ENCODE data around the gene ZFP64.

The ZFP64 gene

GRCh38 chr20:52150440-52151258 lies 40.9 kb downstream of the ZFP64 start:
- Histone ChIP-seq H3K9ac (ENCODE audit: low read length) (no peak overlapping the region), H3K23ac (ENCODE audit: low read length) (no peak overlapping the region), H3K4me3 (ENCODE audit: low read depth, low read length) (no peak overlapping the region), H2AFZ (ENCODE audit: insufficient read depth, low read length, poor library complexity) (no peak overlapping the region), H3K4me1 (ENCODE audit: control insufficient read depth in 1 of 2, insufficient read depth in 2 of 2, low read length in 2 of 2) (no peaks in the 10 kb centered on the region), H2BK12ac (ENCODE audit: low read length) (no peak overlapping the region), H3K79me1 (ENCODE audit: low read length) (no peaks in the 10 kb centered on the region), H4K12ac (ENCODE audit: low read depth, low read length) (no peak overlapping the region), H3K14ac (ENCODE audit: low read length) (no peak overlapping the region), H3K79me2 (ENCODE audit: control insufficient read depth, insufficient read depth, low read length, poor library complexity) (no peaks in the 10 kb centered on the region), H3K27me3 (ENCODE audit: insufficient read depth, low read length) (no peaks in the 10 kb centered on the region), H3K4ac (ENCODE audit: low read depth, low read length) (no peak overlapping the region), H2AK5ac (ENCODE audit: low read length) (no peak overlapping the region), H3K4me2 (ENCODE audit: low read length) (no peak overlapping the region), H3K27ac (ENCODE audit: low read depth, low read length) (no peak overlapping the region), H3K9me3 (ENCODE audit: insufficient read depth, low read depth, low read length) (peaks cover 3% of the 10 kb centered on the region), H3K36me3 (ENCODE audit: control insufficient read depth in 1 of 2, insufficient read depth in 2 of 2, low read length in 2 of 2) (peaks cover 15 to 16% of the 10 kb centered on the region in 2 experiments), H2BK120ac (ENCODE audit: insufficient read depth, low read length, poor library complexity) (no peak overlapping the region), H4K8ac (ENCODE audit: low read depth, low read length) (no peak overlapping the region), H3K18ac (ENCODE audit: low read length) (no peak overlapping the region), H2BK5ac (ENCODE audit: low read depth, low read length, poor library complexity) (no peak overlapping the region), H4K91ac (ENCODE audit: low read depth, low read length) (no peak overlapping the region)
- no CpG with 5 or more reads among the region's 2 CpGs for WGBS (ENCODE audit: extremely low coverage, insufficient coverage, insufficient read length)
- DNase-seq = peak; percentile 35 to 71

GRCh38 chr20:52145587-52145986 lies 46.0 kb downstream of the ZFP64 start:
- Histone ChIP-seq H3K4me1 (ENCODE audit: control insufficient read depth in 1 of 2, insufficient read depth in 2 of 2, low read length in 2 of 2) (no peaks in the 10 kb centered on the region), H4K8ac (ENCODE audit: low read depth, low read length) (no peak overlapping the region), H2BK120ac (ENCODE audit: insufficient read depth, low read length, poor library complexity) (no peak overlapping the region), H2BK5ac (ENCODE audit: low read depth, low read length, poor library complexity) (no peak overlapping the region), H3K4me3 (ENCODE audit: low read depth, low read length) (no peak overlapping the region), H3K18ac (ENCODE audit: low read length) (no peak overlapping the region), H3K23ac (ENCODE audit: low read length) (no peak overlapping the region), H3K79me2 (ENCODE audit: control insufficient read depth, insufficient read depth, low read length, poor library complexity) (no peaks in the 10 kb centered on the region), H4K91ac (ENCODE audit: low read depth, low read length) (no peak overlapping the region), H3K4me2 (ENCODE audit: low read length) (no peak overlapping the region), H4K12ac (ENCODE audit: low read depth, low read length) (no peak overlapping the region), H2AK5ac (ENCODE audit: low read length) (no peak overlapping the region), H2AFZ (ENCODE audit: insufficient read depth, low read length, poor library complexity) (no peak overlapping the region), H3K9me3 (ENCODE audit: insufficient read depth, low read depth, low read length) (no peaks in the 10 kb centered on the region), H3K27me3 (ENCODE audit: insufficient read depth, low read length) (no peaks in the 10 kb centered on the region), H3K27ac (ENCODE audit: low read depth, low read length) (no peak overlapping the region), H2BK12ac (ENCODE audit: low read length) (no peak overlapping the region), H3K79me1 (ENCODE audit: low read length) (no peaks in the 10 kb centered on the region), H3K36me3 (ENCODE audit: control insufficient read depth in 1 of 2, insufficient read depth in 2 of 2, low read length in 2 of 2) (no peaks in the 10 kb centered on the region), H3K9ac (ENCODE audit: low read length) (no peak overlapping the region), H3K14ac (ENCODE audit: low read length) (no peak overlapping the region), H3K4ac (ENCODE audit: low read depth, low read length) (no peak overlapping the region)
- no peak for DNase-seq

- no peak overlapping the region for H3K4me3 ChIP-seq (ENCODE audit: low read depth, low read length)
- no peak overlapping the region for H3K23ac ChIP-seq (ENCODE audit: low read length)
- WGBS (ENCODE audit: extremely low coverage, insufficient coverage, insufficient read length) = no CpG with 5 or more reads among the region's 2 CpGs
- H2AFZ ChIP-seq (ENCODE audit: insufficient read depth, low read length, poor library complexity) = no peak overlapping the region
- no peak overlapping the region for H4K8ac ChIP-seq (ENCODE audit: low read depth, low read length)
- H3K4me1 ChIP-seq (ENCODE audit: control insufficient read depth in 1 of 2, insufficient read depth in 2 of 2, low read length in 2 of 2) = no peaks in the 10 kb centered on the region
- H3K9me3 ChIP-seq (ENCODE audit: insufficient read depth, low read depth, low read length) = no peaks in the 10 kb centered on the region
- no peak overlapping the region for H2BK12ac ChIP-seq (ENCODE audit: low read length)
- H3K14ac ChIP-seq (ENCODE audit: low read length) = no peak overlapping the region
- H2AK5ac ChIP-seq (ENCODE audit: low read length) = no peak overlapping the region
- no peak overlapping the region for H4K91ac ChIP-seq (ENCODE audit: low read depth, low read length)
- H3K79me1 ChIP-seq (ENCODE audit: low read length) = no peaks in the 10 kb centered on the region
- no peaks in the 10 kb centered on the region for H3K79me2 ChIP-seq (ENCODE audit: control insufficient read depth, insufficient read depth, low read length, poor library complexity)
- H3K4me2 ChIP-seq (ENCODE audit: low read length) = no peak overlapping the region
- no peak for DNase-seq
- no peak overlapping the region for H2BK5ac ChIP-seq (ENCODE audit: low read depth, low read length, poor library complexity)
- no peak overlapping the region for H2BK120ac ChIP-seq (ENCODE audit: insufficient read depth, low read length, poor library complexity)
- no peak overlapping the region for H3K9ac ChIP-seq (ENCODE audit: low read length)
- H3K18ac ChIP-seq (ENCODE audit: low read length) = no peak overlapping the region
- H3K4ac ChIP-seq (ENCODE audit: low read depth, low read length) = no peak overlapping the region
- no peak overlapping the region for H3K27ac ChIP-seq (ENCODE audit: low read depth, low read length)
- no peaks in the 10 kb centered on the region for H3K36me3 ChIP-seq (ENCODE audit: control insufficient read depth in 1 of 2, insufficient read depth in 2 of 2, low read length in 2 of 2)
- no peaks in the 10 kb centered on the region for H3K27me3 ChIP-seq (ENCODE audit: insufficient read depth, low read length)
- no peak overlapping the region for H4K12ac ChIP-seq (ENCODE audit: low read depth, low read length)
Observed at GRCh38 chr20:52143277-52143676, 48.3 kb downstream of the ZFP64 start.

GRCh38 chr20:52142757-52143156 lies 48.8 kb downstream of the ZFP64 start:
- H3K36me3 ChIP-seq (ENCODE audit: control insufficient read depth in 1 of 2, insufficient read depth in 2 of 2, low read length in 2 of 2) = no peaks in the 10 kb centered on the region
- WGBS (ENCODE audit: extremely low coverage, insufficient coverage, insufficient read length) = no CpG with 5 or more reads among the region's 2 CpGs
- no peak for DNase-seq
- no peak overlapping the region for H3K23ac ChIP-seq (ENCODE audit: low read length)
- no peak overlapping the region for H2AFZ ChIP-seq (ENCODE audit: insufficient read depth, low read length, poor library complexity)
- H2BK5ac ChIP-seq (ENCODE audit: low read depth, low read length, poor library complexity) = no peak overlapping the region
- H3K27ac ChIP-seq (ENCODE audit: low read depth, low read length) = no peak overlapping the region
- no peak overlapping the region for H3K9ac ChIP-seq (ENCODE audit: low read length)
- no peak overlapping the region for H4K8ac ChIP-seq (ENCODE audit: low read depth, low read length)
- H3K9me3 ChIP-seq (ENCODE audit: insufficient read depth, low read depth, low read length) = no peaks in the 10 kb centered on the region
- H4K91ac ChIP-seq (ENCODE audit: low read depth, low read length) = no peak overlapping the region
- H3K4me3 ChIP-seq (ENCODE audit: low read depth, low read length) = no peak overlapping the region
- H2BK12ac ChIP-seq (ENCODE audit: low read length) = no peak overlapping the region
- H4K12ac ChIP-seq (ENCODE audit: low read depth, low read length) = no peak overlapping the region
- H3K4me1 ChIP-seq (ENCODE audit: control insufficient read depth in 1 of 2, insufficient read depth in 2 of 2, low read length in 2 of 2) = no peaks in the 10 kb centered on the region
- no peaks in the 10 kb centered on the region for H3K79me1 ChIP-seq (ENCODE audit: low read length)
- H3K79me2 ChIP-seq (ENCODE audit: control insufficient read depth, insufficient read depth, low read length, poor library complexity) = no peaks in the 10 kb centered on the region
- no peak overlapping the region for H3K14ac ChIP-seq (ENCODE audit: low read length)
- no peak overlapping the region for H2BK120ac ChIP-seq (ENCODE audit: insufficient read depth, low read length, poor library complexity)
- H3K27me3 ChIP-seq (ENCODE audit: insufficient read depth, low read length) = no peaks in the 10 kb centered on the region
- H3K18ac ChIP-seq (ENCODE audit: low read length) = no peak overlapping the region
- no peak overlapping the region for H3K4me2 ChIP-seq (ENCODE audit: low read length)
- H3K4ac ChIP-seq (ENCODE audit: low read depth, low read length) = no peak overlapping the region
- H2AK5ac ChIP-seq (ENCODE audit: low read length) = no peak overlapping the region
